Dermis microvascular lymphatic vessel endothelial cell (primary cell): Measurements from ENCODE around the gene TBK1. TPM values are rescaled to one million over a fixed set of nuclear protein-coding genes. Genes with fewer than 3 reads are reported as not detected.

ENCODE experiments used
- DNase-seq, 2 donors: peaks; one replicate each; pipeline versions ENCODE4 v3.0.0 to v3.0.0-alpha.2; 2010; ENCODE audit warnings: low read depth in 2 of 2
- total RNA-seq: library from RNA; depleted of rRNA; stranded (reverse); fragments of >200 nt; gene quantifications from 2 replicates; pipeline ENCODE4 v1.2.1, GENCODE V29; 2014

The TBK1 gene
- total RNA-seq, 1 donor from 2014 or later, result 25.7 TPM

DNA sequence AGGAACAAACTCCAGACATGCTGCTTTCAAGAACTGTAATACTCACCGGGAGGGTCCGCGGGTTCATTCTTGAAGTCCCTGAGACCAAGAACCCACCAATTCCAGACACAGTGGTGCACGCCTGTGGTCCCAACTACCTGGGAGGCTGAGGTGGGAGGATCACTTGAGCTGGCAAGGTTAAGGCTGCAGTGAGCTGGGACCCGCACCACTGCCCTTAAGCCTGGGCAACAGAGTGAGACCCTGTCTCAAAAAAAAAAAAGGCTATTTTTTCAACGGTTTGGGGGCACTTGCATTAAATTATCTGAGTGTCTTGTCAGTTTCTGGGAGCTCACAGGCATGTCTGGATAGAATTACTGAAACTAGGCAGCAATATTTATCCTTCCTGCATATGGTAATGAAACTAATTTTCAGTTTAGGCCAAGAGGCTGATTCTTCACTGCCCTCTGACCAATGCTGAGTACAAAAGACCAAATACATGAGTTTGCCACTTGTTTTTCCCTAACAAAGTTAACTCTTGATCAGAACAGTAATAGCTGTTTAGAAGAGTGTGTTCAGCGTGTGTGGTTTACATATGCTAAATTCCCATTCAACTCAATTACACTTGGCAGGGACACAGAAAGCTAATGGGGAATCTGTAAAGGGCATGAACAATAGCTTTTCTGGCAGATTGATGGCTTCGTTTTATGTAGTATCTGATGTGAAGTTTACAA, 92.6 kb downstream of the TBK1 start:
- DNase-seq, result no peak

DNA sequence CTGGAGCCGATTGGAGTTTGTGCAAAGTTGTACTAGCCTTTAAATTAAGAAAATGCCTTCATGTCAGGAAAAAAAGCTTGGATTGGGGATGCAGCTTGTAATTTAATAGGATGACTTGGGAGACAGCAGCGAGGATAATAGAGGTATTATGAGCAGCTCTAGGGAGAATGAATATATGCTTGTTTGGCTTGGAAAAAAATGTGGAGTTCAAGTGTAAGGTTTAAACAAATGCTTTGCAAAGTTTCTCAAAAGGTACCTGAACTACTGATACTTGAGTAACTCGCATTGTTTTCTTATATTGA, 93.1 kb downstream of the TBK1 start:
- no peak for DNase-seq

DNA sequence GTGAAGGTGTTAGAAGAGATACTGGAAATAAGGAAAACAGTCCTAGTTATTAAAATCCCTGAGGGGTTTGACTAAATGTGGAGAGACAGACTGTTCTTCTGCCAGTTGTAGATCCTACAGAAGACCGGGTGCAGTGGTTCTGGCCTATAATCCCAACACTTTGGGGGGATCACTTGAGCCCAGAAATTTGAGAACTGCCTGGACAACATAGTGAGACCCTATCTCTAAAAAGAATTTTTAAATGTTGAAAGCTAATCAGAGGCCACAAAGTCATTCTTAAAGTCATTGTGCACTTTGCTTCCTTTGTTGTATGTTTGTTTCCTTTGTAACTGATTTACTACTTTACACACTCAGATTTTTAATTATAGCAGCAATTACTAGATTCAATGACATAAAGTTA, 97.2 kb downstream of the TBK1 start:
- DNase-seq, result no peak

DNA sequence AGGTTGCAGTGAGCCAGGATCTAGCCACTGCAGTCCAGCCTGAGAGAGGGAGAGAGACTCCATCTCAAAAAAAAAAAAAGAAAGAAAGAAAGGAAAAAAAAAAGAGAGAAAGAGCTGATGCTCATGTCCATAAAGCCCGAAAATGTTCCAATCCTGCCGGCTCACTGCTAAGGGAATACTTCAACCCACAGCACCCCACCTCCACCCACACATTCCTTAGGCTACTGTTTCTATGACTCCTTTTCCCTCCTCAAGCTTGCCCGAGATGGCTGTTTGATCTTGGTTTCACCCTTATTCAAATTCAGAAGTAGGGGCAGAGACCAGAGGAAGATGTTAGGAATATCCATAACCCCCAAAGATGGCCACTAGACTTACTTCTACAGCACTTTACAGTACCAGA, 98.8 kb downstream of the TBK1 start:
- no peak for DNase-seq

DNA sequence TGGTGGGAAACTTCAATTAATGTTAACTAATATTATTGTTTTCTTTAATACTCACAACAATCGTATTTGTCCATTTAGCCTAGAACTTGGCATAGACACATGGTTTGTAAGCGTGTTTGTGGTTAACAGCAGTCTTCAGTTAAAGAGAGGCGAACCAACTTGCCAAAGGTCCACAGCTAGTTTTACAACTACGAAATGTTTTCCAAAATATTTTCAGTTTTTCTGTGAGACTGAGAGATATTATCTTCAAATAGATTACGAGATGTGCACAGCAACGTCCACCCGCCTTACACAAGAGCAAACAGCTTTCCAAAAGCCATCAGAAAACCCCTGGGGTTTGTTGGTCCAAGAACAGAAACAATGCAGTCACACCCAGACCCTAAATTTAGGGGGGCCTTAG, 99.8 kb downstream of the TBK1 start:
- no peak for DNase-seq

Other genes starting within 250 kb of the TBK1 start
- 3.2 and 3.7 TPM in 2 replicates for gene KICS2, start 229.8 kb upstream of the TBK1 start, total RNA-seq
- not detected in 2 replicates for gene C12orf56, start 61.4 kb upstream of the TBK1 start, total RNA-seq
- gene XPOT, start 47.7 kb upstream of the TBK1 start, total RNA-seq, result 44.7 and 47.7 TPM in 2 replicates
- gene RASSF3, start 158.4 kb downstream of the TBK1 start, total RNA-seq, result 16.6 and 18.1 TPM in 2 replicates